Measurements from ENCODE around the gene CERS4. TPM values are rescaled to one million over a fixed set of nuclear protein-coding genes. Genes with fewer than 3 reads are reported as not detected.
"Not testable (repeated sequence)": the region's sequence is repeated elsewhere in the genome, so short reads cannot be mapped to it uniquely, and the experiment has no call there.

The CERS4 gene
- total and polyA plus RNA-seq, 2 experiments from 2014 or later: 68.5 to 109 TPM

DNA sequence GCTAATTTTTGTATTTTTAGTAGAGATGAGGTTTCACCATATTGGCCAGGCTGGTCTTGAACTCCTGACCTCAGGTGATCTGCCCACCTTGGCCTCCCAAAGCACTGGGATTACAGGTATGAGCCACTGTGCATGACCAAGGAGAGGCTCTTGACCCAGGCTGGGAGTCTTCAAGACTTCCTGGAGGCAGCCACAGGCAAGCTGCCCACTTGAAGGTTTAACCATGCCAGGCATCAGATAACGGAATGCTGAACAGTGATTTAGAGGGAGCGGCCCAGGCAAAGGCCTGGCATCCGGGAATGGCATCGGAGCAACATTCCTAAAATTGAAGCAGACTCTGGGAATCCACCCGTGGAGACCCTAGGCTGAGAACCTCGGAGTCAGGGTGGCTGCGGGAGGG, 9.0 kb downstream of the CERS4 start:
- peaks cover 23% of the 10 kb centered on the region for H3K36me3 Mint-ChIP-seq (ENCODE audit: low read depth)
- Histone ChIP-seq H4K20me1 (replicated peaks; ENCODE audit: insufficient read depth) (peaks cover 20% of the 10 kb centered on the region; the same call in 1 of the 2 replicates), H3K79me2 (replicated peaks; ENCODE audit: insufficient read depth) (peaks cover 90% of the 10 kb centered on the region)
- H3K9me3 Mint-ChIP-seq; ATAC-seq; H3K36me3 ChIP-seq (ENCODE audit: insufficient read depth); H3K4me3 Mint-ChIP-seq; H3K9me2 ChIP-seq (ENCODE audit: insufficient read depth); H3K27me3 Mint-ChIP-seq (ENCODE audit: insufficient read depth, low read depth, poor library complexity); H3K27ac ChIP-seq (ENCODE audit: low read depth); H3K27ac Mint-ChIP-seq; DNase-seq (ENCODE audit: low spot score); H3F3A ChIP-seq (replicated peaks; ENCODE audit: low read depth); H3K4me1 Mint-ChIP-seq; H3K4me3 ChIP-seq; H3K4me1 ChIP-seq (ENCODE audit: insufficient read depth); H3K27me3 ChIP-seq (ENCODE audit: insufficient read depth); H2AFZ ChIP-seq; H3K4me2 ChIP-seq: not testable (repeated sequence)

DNA sequence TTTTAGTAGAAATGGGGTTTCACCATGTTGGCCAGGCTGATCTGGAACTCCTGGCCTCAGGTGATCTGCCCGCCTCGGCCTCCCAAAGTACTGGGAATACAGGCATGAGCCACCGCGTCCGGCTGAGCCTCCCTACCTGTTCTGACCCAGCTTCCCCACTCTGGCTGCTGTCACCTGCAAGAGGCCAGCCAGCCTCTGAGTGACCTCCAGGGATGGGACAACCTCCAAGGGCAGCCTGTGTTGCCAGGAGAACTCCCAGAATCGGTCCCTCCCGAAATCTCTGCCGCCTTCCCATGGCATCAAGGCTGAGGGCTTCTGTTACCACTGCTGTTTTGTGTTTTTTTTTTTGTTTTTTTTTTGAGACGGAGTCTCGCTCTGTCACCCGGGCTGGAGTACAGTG, 11.3 kb downstream of the CERS4 start:
- no peak overlapping the region for H3K4me2 ChIP-seq
- no peaks in the 10 kb centered on the region for H3K9me2 ChIP-seq (ENCODE audit: insufficient read depth)
- H3K79me2 ChIP-seq (replicated peaks; ENCODE audit: insufficient read depth): peaks cover 87% of the 10 kb centered on the region
- H3F3A ChIP-seq (replicated peaks; ENCODE audit: low read depth): no peaks in the 10 kb centered on the region
- ATAC-seq: no peak
- H3K4me3 ChIP-seq: no peak overlapping the region
- no peaks in the 10 kb centered on the region for H3K4me1 ChIP-seq (ENCODE audit: insufficient read depth)
- Mint-ChIP-seq H3K4me1 (peaks cover 10% of the 10 kb centered on the region), H3K4me3 (no peak overlapping the region), H3K27ac (0 out of 2 replicates have a peak overlapping the region, but pooled peaks have one; percentile 44), H3K27me3 (ENCODE audit: insufficient read depth, low read depth, poor library complexity) (peaks cover 6% of the 10 kb centered on the region), H3K36me3 (ENCODE audit: low read depth) (peaks cover 20% of the 10 kb centered on the region), H3K9me3 (no peaks in the 10 kb centered on the region)
- H3K36me3 ChIP-seq (ENCODE audit: insufficient read depth): no peaks in the 10 kb centered on the region
- no peak overlapping the region for H3K27ac ChIP-seq (ENCODE audit: low read depth)
- no peak for TF ChIP-seq ZNF114 (CRISPR knock-in tag; IDR thresholded peaks at IDR 0.05)
- no peak for TF ChIP-seq STAT1 (IDR thresholded peaks at IDR 0.05; ENCODE audit: unreplicated experiment)
- no peak for TF ChIP-seq ZNF331 (CRISPR knock-in tag; IDR thresholded peaks at IDR 0.05; ENCODE audit: low read depth)
- no peak for TF ChIP-seq CREB1 (CRISPR knock-in tag; IDR thresholded peaks at IDR 0.05; ENCODE audit: low read depth)
- TF ChIP-seq, protein P1, sequence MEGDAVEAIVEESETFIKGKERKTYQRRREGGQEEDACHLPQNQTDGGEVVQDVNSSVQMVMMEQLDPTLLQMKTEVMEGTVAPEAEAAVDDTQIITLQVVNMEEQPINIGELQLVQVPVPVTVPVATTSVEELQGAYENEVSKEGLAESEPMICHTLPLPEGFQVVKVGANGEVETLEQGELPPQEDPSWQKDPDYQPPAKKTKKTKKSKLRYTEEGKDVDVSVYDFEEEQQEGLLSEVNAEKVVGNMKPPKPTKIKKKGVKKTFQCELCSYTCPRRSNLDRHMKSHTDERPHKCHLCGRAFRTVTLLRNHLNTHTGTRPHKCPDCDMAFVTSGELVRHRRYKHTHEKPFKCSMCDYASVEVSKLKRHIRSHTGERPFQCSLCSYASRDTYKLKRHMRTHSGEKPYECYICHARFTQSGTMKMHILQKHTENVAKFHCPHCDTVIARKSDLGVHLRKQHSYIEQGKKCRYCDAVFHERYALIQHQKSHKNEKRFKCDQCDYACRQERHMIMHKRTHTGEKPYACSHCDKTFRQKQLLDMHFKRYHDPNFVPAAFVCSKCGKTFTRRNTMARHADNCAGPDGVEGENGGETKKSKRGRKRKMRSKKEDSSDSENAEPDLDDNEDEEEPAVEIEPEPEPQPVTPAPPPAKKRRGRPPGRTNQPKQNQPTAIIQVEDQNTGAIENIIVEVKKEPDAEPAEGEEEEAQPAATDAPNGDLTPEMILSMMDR (conservative IDR thresholded peaks at IDR 0.05; ENCODE audit: low read depth in 2 of 2): no peak
- TF ChIP-seq, protein P2, sequence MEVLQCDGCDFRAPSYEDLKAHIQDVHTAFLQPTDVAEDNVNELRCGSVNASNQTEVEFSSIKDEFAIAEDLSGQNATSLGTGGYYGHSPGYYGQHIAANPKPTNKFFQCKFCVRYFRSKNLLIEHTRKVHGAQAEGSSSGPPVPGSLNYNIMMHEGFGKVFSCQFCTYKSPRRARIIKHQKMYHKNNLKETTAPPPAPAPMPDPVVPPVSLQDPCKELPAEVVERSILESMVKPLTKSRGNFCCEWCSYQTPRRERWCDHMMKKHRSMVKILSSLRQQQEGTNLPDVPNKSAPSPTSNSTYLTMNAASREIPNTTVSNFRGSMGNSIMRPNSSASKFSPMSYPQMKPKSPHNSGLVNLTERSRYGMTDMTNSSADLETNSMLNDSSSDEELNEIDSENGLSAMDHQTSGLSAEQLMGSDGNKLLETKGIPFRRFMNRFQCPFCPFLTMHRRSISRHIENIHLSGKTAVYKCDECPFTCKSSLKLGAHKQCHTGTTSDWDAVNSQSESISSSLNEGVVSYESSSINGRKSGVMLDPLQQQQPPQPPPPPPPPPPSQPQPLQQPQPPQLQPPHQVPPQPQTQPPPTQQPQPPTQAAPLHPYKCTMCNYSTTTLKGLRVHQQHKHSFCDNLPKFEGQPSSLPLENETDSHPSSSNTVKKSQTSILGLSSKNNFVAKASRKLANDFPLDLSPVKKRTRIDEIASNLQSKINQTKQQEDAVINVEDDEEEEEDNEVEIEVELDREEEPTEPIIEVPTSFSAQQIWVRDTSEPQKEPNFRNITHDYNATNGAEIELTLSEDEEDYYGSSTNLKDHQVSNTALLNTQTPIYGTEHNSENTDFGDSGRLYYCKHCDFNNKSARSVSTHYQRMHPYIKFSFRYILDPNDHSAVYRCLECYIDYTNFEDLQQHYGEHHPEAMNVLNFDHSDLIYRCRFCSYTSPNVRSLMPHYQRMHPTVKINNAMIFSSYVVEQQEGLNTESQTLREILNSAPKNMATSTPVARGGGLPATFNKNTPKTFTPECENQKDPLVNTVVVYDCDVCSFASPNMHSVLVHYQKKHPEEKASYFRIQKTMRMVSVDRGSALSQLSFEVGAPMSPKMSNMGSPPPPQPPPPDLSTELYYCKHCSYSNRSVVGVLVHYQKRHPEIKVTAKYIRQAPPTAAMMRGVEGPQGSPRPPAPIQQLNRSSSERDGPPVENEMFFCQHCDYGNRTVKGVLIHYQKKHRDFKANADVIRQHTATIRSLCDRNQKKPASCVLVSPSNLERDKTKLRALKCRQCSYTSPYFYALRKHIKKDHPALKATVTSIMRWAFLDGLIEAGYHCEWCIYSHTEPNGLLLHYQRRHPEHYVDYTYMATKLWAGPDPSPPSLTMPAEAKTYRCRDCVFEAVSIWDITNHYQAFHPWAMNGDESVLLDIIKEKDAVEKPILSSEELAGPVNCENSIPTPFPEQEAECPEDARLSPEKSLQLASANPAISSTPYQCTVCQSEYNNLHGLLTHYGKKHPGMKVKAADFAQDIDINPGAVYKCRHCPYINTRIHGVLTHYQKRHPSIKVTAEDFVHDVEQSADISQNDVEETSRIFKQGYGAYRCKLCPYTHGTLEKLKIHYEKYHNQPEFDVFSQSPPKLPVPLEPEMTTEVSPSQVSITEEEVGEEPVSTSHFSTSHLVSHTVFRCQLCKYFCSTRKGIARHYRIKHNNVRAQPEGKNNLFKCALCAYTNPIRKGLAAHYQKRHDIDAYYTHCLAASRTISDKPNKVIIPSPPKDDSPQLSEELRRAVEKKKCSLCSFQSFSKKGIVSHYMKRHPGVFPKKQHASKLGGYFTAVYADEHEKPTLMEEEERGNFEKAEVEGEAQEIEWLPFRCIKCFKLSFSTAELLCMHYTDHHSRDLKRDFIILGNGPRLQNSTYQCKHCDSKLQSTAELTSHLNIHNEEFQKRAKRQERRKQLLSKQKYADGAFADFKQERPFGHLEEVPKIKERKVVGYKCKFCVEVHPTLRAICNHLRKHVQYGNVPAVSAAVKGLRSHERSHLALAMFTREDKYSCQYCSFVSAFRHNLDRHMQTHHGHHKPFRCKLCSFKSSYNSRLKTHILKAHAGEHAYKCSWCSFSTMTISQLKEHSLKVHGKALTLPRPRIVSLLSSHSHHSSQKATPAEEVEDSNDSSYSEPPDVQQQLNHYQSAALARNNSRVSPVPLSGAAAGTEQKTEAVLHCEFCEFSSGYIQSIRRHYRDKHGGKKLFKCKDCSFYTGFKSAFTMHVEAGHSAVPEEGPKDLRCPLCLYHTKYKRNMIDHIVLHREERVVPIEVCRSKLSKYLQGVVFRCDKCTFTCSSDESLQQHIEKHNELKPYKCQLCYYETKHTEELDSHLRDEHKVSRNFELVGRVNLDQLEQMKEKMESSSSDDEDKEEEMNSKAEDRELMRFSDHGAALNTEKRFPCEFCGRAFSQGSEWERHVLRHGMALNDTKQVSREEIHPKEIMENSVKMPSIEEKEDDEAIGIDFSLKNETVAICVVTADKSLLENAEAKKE (CRISPR knock-in tag; IDR thresholded peaks at IDR 0.05): no peak
- TF ChIP-seq EZH2phosphoT487 (IDR thresholded peaks at IDR 0.05; ENCODE audit: unreplicated experiment): no peak
- TF ChIP-seq, protein P3, sequence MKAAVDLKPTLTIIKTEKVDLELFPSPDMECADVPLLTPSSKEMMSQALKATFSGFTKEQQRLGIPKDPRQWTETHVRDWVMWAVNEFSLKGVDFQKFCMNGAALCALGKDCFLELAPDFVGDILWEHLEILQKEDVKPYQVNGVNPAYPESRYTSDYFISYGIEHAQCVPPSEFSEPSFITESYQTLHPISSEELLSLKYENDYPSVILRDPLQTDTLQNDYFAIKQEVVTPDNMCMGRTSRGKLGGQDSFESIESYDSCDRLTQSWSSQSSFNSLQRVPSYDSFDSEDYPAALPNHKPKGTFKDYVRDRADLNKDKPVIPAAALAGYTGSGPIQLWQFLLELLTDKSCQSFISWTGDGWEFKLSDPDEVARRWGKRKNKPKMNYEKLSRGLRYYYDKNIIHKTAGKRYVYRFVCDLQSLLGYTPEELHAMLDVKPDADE (IDR thresholded peaks at IDR 0.05): no peak
- TF ChIP-seq, protein P4, sequence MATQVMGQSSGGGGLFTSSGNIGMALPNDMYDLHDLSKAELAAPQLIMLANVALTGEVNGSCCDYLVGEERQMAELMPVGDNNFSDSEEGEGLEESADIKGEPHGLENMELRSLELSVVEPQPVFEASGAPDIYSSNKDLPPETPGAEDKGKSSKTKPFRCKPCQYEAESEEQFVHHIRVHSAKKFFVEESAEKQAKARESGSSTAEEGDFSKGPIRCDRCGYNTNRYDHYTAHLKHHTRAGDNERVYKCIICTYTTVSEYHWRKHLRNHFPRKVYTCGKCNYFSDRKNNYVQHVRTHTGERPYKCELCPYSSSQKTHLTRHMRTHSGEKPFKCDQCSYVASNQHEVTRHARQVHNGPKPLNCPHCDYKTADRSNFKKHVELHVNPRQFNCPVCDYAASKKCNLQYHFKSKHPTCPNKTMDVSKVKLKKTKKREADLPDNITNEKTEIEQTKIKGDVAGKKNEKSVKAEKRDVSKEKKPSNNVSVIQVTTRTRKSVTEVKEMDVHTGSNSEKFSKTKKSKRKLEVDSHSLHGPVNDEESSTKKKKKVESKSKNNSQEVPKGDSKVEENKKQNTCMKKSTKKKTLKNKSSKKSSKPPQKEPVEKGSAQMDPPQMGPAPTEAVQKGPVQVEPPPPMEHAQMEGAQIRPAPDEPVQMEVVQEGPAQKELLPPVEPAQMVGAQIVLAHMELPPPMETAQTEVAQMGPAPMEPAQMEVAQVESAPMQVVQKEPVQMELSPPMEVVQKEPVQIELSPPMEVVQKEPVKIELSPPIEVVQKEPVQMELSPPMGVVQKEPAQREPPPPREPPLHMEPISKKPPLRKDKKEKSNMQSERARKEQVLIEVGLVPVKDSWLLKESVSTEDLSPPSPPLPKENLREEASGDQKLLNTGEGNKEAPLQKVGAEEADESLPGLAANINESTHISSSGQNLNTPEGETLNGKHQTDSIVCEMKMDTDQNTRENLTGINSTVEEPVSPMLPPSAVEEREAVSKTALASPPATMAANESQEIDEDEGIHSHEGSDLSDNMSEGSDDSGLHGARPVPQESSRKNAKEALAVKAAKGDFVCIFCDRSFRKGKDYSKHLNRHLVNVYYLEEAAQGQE (IDR thresholded peaks at IDR 0.05; ENCODE audit: unreplicated experiment): no peak
- peaks cover 38% of the 10 kb centered on the region for H4K20me1 ChIP-seq (replicated peaks; ENCODE audit: insufficient read depth)
- H2AFZ ChIP-seq: no peak overlapping the region
- DNase-seq (ENCODE audit: low spot score): no peak
- H3K27me3 ChIP-seq (ENCODE audit: insufficient read depth): no peaks in the 10 kb centered on the region
